Mesothelial cell of epicardium (in vitro differentiated cells): ENCODE results near the gene SNTB2. TPM values are rescaled to one million over a fixed set of nuclear protein-coding genes. Genes with fewer than 3 reads are reported as not detected.
"Not testable (repeated sequence)": the region's sequence is repeated elsewhere in the genome, so short reads cannot be mapped to it uniquely, and the experiment has no call there.

Experiments
- DNase-seq, 2 experiments: peaks; one replicate each; pipeline ENCODE4 v3.0.0; 2021; ENCODE audit warnings: low spot score in 2 of 2; ENCODE audit not compliant: unreplicated experiment in 2 of 2
- H3K27ac Mint-ChIP-seq: 2 replicates; pipeline ENCODE4 v1.8.0; 2021; ENCODE audit warnings: mixed read lengths
- H3K27me3 Mint-ChIP-seq: 2 replicates; pipeline ENCODE4 v1.8.0; 2021; ENCODE audit warnings: low read depth, mixed read lengths
- H3K36me3 Mint-ChIP-seq: 2 replicates; pipeline ENCODE4 v1.8.0; 2021; ENCODE audit warnings: mixed read lengths
- H3K4me1 Mint-ChIP-seq: 2 replicates; pipeline ENCODE4 v1.8.0; 2021; ENCODE audit warnings: mixed read lengths
- H3K4me3 Mint-ChIP-seq: 2 replicates; pipeline ENCODE4 v1.8.0; 2021; ENCODE audit warnings: mild to moderate bottlenecking, moderate library complexity, mixed read lengths
- H3K9me3 Mint-ChIP-seq: 2 replicates; pipeline ENCODE4 v1.8.0; 2021; ENCODE audit warnings: mixed read lengths
- total RNA-seq: library from RNA; stranded (reverse); gene quantifications from 3 replicates; pipeline ENCODE4 v1.2.1, GENCODE V29; 2021
- TF ChIP-seq, protein P1 (sequence below): fragments of 200-600 bp; sonication (generic); IDR thresholded peaks from one replicate; pipeline ENCODE4 v1.5.0; 2021; ENCODE audit warnings: antibody characterized with exemption; ENCODE audit not compliant: unreplicated experiment

Gene SNTB2
- total RNA-seq, 1 donor from 2014 or later, result 26.7 TPM

DNA sequence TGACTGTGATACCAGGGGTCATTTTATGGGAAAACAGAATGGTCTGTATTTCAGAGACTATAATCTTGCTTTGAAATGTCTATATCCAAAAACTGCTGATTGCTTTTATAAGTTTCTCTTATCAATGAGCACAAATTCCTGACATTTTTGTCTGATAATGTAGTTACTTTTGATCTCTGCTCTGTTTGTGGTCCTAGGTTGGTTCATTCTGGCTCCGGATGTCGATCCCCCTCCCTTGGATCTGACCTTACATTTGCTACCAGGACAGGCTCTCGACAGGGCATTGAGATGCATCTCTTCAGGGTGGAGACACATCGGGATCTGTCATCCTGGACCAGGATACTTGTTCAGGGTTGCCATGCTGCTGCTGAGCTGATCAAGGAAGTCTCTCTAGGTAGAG lies 96.9 kb downstream of the SNTB2 start:
- Mint-ChIP-seq H3K4me1 (peaks cover 2% of the 10 kb centered on the region), H3K9me3 (no peaks in the 10 kb centered on the region), H3K36me3 (peaks cover 11% of the 10 kb centered on the region), H3K27ac (no peak overlapping the region), H3K27me3 (no peaks in the 10 kb centered on the region), H3K4me3 (no peak overlapping the region)
- TF ChIP-seq, protein P1, sequence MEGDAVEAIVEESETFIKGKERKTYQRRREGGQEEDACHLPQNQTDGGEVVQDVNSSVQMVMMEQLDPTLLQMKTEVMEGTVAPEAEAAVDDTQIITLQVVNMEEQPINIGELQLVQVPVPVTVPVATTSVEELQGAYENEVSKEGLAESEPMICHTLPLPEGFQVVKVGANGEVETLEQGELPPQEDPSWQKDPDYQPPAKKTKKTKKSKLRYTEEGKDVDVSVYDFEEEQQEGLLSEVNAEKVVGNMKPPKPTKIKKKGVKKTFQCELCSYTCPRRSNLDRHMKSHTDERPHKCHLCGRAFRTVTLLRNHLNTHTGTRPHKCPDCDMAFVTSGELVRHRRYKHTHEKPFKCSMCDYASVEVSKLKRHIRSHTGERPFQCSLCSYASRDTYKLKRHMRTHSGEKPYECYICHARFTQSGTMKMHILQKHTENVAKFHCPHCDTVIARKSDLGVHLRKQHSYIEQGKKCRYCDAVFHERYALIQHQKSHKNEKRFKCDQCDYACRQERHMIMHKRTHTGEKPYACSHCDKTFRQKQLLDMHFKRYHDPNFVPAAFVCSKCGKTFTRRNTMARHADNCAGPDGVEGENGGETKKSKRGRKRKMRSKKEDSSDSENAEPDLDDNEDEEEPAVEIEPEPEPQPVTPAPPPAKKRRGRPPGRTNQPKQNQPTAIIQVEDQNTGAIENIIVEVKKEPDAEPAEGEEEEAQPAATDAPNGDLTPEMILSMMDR, result no peak
- DNase-seq, result no peak

DNA sequence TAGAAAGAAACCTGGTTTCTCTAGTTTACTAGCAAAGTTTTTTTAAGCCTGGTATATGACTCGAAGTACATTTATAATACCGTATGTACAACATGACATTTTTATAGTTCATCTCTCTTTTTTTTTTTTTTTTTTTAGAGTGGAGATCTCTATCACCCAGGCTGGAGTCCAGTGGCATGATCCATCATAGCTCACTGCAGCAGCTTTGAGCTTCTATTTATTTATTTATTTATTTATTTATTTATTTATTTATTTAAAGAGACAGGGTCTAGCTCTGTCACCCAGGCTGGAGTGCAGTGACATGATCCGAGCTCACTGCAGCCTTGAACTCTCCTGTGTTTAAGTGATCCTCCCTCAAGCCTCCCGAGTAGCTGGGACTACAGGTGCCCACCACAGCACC lies 98.3 kb downstream of the SNTB2 start:
- Mint-ChIP-seq H3K4me3 (no peak overlapping the region), H3K27ac (no peak overlapping the region), H3K4me1 (peaks cover 2% of the 10 kb centered on the region), H3K36me3 (peaks cover 12% of the 10 kb centered on the region), H3K9me3 (no peaks in the 10 kb centered on the region), H3K27me3 (no peaks in the 10 kb centered on the region)
- no peak for DNase-seq
- TF ChIP-seq, protein P1, result no peak

DNA sequence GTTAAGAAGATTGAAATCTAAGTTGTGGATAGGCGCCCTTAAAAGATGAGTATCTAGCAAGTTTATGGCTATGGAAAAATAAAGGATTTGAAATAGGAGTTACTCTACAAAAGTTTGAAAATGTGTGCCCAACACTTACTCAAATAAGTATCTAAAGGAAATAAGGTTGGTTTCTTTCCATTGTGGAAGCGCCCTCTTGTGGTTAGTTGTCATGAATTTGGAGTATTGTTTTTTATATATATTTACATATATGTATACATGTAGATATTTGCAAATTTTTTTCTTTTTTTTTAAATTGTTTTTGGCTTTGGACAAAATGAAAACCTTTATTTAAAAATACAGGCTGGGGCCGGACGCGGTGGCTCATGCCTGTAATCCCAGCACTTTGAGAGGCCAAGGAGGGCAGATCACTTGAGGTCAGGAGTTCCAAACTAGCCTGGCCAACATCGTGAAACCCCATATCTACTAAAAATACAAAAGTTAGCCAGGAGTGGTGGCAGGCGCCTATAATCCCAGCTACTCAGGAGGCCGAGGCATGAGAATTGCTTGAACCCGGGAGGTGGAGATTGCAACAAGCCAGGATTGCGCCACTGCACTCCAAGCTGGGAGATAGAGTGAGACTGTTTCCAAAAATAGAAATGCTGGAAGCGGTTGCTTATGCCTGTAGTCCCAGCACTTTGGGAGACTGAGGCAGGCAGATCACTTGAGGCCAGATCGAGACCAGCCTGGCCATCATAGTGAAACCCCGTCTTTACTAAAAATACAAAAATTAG lies 100.2 kb downstream of the SNTB2 start:
- H3K27ac Mint-ChIP-seq, result no peak overlapping the region
- TF ChIP-seq, protein P1, result peak; percentile 84
- no peak for DNase-seq

DNA sequence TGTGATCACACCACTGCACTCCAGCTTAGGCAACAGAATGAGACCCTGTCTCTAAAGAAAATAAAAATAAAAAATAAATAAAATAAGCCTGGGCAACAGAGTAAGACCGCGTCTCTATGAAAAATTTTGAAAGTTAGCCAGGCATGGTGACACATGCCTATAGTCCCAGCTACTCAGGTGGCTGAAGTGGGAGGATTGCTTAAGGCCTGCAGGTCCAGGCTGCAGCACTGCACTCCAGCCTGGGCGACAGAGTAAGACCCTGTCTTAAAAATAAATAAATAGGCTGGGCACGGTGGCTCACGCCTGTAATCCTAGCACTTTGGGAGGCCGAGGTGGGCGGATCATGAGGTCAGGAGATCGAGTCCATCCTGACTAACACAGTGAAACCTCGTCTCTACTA lies 104.7 kb downstream of the SNTB2 start:
- not testable (repeated sequence) for H3K27me3 Mint-ChIP-seq, H3K9me3 Mint-ChIP-seq, H3K36me3 Mint-ChIP-seq, DNase-seq, H3K27ac Mint-ChIP-seq, H3K4me1 Mint-ChIP-seq, H3K4me3 Mint-ChIP-seq

More for the DNA sequence above, 100.2 kb downstream of the SNTB2 start:
- Mint-ChIP-seq H3K4me1 (peaks cover 2% of the 10 kb centered on the region), H3K4me3 (no peak overlapping the region), H3K9me3 (no peaks in the 10 kb centered on the region), H3K27me3 (no peaks in the 10 kb centered on the region), H3K36me3 (peaks cover 10% of the 10 kb centered on the region)

- TF ChIP-seq, protein P1, result no peak
- Mint-ChIP-seq H3K27ac (no peak overlapping the region), H3K4me1 (no peaks in the 10 kb centered on the region), H3K27me3 (no peaks in the 10 kb centered on the region), H3K4me3 (no peak overlapping the region), H3K9me3 (no peaks in the 10 kb centered on the region), H3K36me3 (peaks cover 6% of the 10 kb centered on the region)
- no peak for DNase-seq
Observed at GRCh38 chr16:69293401-69293800, 106.4 kb downstream of the SNTB2 start.

- DNase-seq, result no peak
- Mint-ChIP-seq H3K27ac (no peak overlapping the region), H3K9me3 (no peaks in the 10 kb centered on the region), H3K4me1 (no peaks in the 10 kb centered on the region), H3K4me3 (no peak overlapping the region), H3K27me3 (no peaks in the 10 kb centered on the region), H3K36me3 (peaks cover 8% of the 10 kb centered on the region)
- TF ChIP-seq, protein P1, result no peak
Observed at GRCh38 chr16:69294051-69294450, 107.1 kb downstream of the SNTB2 start.

DNA sequence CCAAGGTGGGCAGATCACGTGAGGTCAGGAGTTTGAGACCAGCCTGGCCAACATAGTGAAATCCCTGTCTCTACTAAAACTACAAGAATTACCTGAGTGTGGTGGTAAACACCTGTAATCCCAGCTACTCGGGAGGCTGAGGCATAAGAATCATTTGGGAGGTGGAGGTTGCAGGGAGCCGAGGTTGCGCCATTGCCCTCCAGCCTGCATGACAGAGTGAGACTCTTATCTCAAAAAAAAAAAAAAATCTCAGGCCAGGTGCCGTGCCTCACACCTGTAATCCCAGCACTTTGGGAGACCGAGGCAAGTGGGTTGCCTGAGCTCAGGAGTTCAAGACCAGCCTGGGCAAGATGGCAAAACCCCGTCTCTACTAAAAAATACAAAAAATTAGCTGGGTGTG lies 109.8 kb downstream of the SNTB2 start:
- not testable (repeated sequence) for DNase-seq, H3K4me1 Mint-ChIP-seq, H3K9me3 Mint-ChIP-seq, H3K27ac Mint-ChIP-seq, H3K4me3 Mint-ChIP-seq, H3K27me3 Mint-ChIP-seq
- H3K36me3 Mint-ChIP-seq, result peaks cover 16% of the 10 kb centered on the region
